A673 (cell line): ENCODE data around the gene COLGALT1.

Source experiments
- CTCF ChIP-seq: fragments of 300-800, 200-600 bp; sonication (generic); conservative IDR thresholded peaks from 2 replicates; pipeline ENCODE4 v1.5.1; 2017; ENCODE audit warnings: low read depth, mild to moderate bottlenecking, antibody characterized with exemption, low read length, moderate library complexity, mixed read lengths
- EZH2 ChIP-seq: fragments of 200-600 bp; sonication (generic); IDR thresholded peaks from 2 replicates; pipeline ENCODE4 v1.6.1; 2017; ENCODE audit warnings: borderline replicate concordance, low read depth, mild to moderate bottlenecking, mixed read lengths, antibody characterized with exemption, low read length; ENCODE audit not compliant: poor library complexity, severe bottlenecking

GRCh38 chr19:17522988-17523872 is 32.2 kb upstream of the COLGALT1 start:
- TF ChIP-seq CTCF = no peak
- no peak for TF ChIP-seq EZH2
